HAP-1 (cell line): Measurements from ENCODE around the gene FPR3.
"Not testable (repeated sequence)": the region's sequence is repeated elsewhere in the genome, so short reads cannot be mapped to it uniquely, and the experiment has no call there.

Source experiments
- DNase-seq, 2 experiments: peaks; one replicate each; pipeline ENCODE4 v3.0.0-alpha.2; 2016 to 2020; ENCODE audit warnings: low spot score in 2 of 2
- H3K27me3 ChIP-seq: fragments of 250-450 bp; sonication (Bioruptor Pico); 2 replicates; pipeline ENCODE4 v1.5.1; 2020; ENCODE audit warnings: low read depth, mild to moderate bottlenecking, moderate library complexity
- H3K36me3 ChIP-seq: fragments of 250-450 bp; sonication (Bioruptor Pico); replicated peaks from 2 replicates; pipeline ENCODE4 v1.5.1; 2020; ENCODE audit warnings: mild to moderate bottlenecking
- H3K4me1 ChIP-seq: fragments of 250-450 bp; sonication (Bioruptor Pico); 2 replicates; pipeline ENCODE4 v1.5.1; 2020; ENCODE audit warnings: mild to moderate bottlenecking
- H3K4me3 ChIP-seq: fragments of 250-450 bp; sonication (Bioruptor Pico); 2 replicates; pipeline ENCODE4 v1.5.1; 2020; ENCODE audit warnings: mild to moderate bottlenecking, moderate library complexity
- H3K9me3 ChIP-seq: fragments of 250-450 bp; sonication (Bioruptor Pico); 2 replicates; pipeline ENCODE4 v1.5.1; 2020; ENCODE audit warnings: mild to moderate bottlenecking, moderate library complexity
- in situ Hi-C: fragments of 300-500 bp; cut with MboI; formaldehyde crosslinking; loops from 3 replicates; pipeline ENCODE4 v1.14.3; 2020; ENCODE audit warnings: low sequenced_read_pairs, inconsistent platforms, mixed read lengths

FPR3 gene

GRCh38 chr19:51789061-51789795 is 5.7 kb upstream of the FPR3 start:
- DNase-seq = no peak
- in situ Hi-C loops = no loop called here
- Histone ChIP-seq H3K4me1 (no peaks in the 10 kb centered on the region), H3K9me3 (no peaks in the 10 kb centered on the region), H3K4me3 (no peak overlapping the region), H3K36me3 (no peaks in the 10 kb centered on the region), H3K27me3 (no peaks in the 10 kb centered on the region)

GRCh38 chr19:51792932-51793331 is 2.0 kb upstream of the FPR3 start:
- no peaks in the 10 kb centered on the region for H3K36me3 ChIP-seq
- no peaks in the 10 kb centered on the region for H3K27me3 ChIP-seq
- in situ Hi-C loops = no loop called here
- no peak overlapping the region for H3K4me3 ChIP-seq
- no peaks in the 10 kb centered on the region for H3K4me1 ChIP-seq
- no peaks in the 10 kb centered on the region for H3K9me3 ChIP-seq
- no peak for DNase-seq

GRCh38 chr19:51793994-51794393 is 963 bp upstream of the FPR3 start:
- in situ Hi-C loops = no loop called here
- no peaks in the 10 kb centered on the region for H3K4me1 ChIP-seq
- no peaks in the 10 kb centered on the region for H3K27me3 ChIP-seq
- H3K36me3 ChIP-seq = no peaks in the 10 kb centered on the region
- H3K4me3 ChIP-seq = no peak overlapping the region
- no peaks in the 10 kb centered on the region for H3K9me3 ChIP-seq
- no peak for DNase-seq

- Histone ChIP-seq H3K4me3 (no peak overlapping the region), H3K36me3 (no peaks in the 10 kb centered on the region), H3K9me3 (no peaks in the 10 kb centered on the region), H3K4me1 (no peaks in the 10 kb centered on the region), H3K27me3 (no peaks in the 10 kb centered on the region)
- DNase-seq = no peak
- in situ Hi-C loops = no loop called here
These were observed 1.3 kb downstream of the FPR3 start for GRCh38 chr19:51796195-51796679.

- in situ Hi-C loops = no loop called here
- Histone ChIP-seq H3K36me3 (no peaks in the 10 kb centered on the region), H3K27me3 (no peaks in the 10 kb centered on the region), H3K9me3 (no peaks in the 10 kb centered on the region), H3K4me3 (no peak overlapping the region), H3K4me1 (no peaks in the 10 kb centered on the region)
- no peak for DNase-seq
These were observed 2.5 kb downstream of the FPR3 start for GRCh38 chr19:51797480-51797879.

- no peak overlapping the region for H3K4me3 ChIP-seq
- no peaks in the 10 kb centered on the region for H3K9me3 ChIP-seq
- H3K36me3 ChIP-seq = no peaks in the 10 kb centered on the region
- DNase-seq = no peak
- in situ Hi-C loops = no loop called here
- no peaks in the 10 kb centered on the region for H3K27me3 ChIP-seq
- no peaks in the 10 kb centered on the region for H3K4me1 ChIP-seq
These were observed 3.1 kb downstream of the FPR3 start for GRCh38 chr19:51798062-51798461.

GRCh38 chr19:51799034-51799773 is 4.2 kb downstream of the FPR3 start:
- DNase-seq = no peak
- Histone ChIP-seq H3K27me3 (no peaks in the 10 kb centered on the region), H3K9me3 (no peaks in the 10 kb centered on the region), H3K36me3 (no peaks in the 10 kb centered on the region), H3K4me3 (no peak overlapping the region), H3K4me1 (no peaks in the 10 kb centered on the region)
- in situ Hi-C loops = no loop called here

- H3K9me3 ChIP-seq = no peaks in the 10 kb centered on the region
- H3K27me3 ChIP-seq = no peaks in the 10 kb centered on the region
- in situ Hi-C loops = no loop called here
- no peak overlapping the region for H3K4me3 ChIP-seq
- no peak for DNase-seq
- H3K4me1 ChIP-seq = no peaks in the 10 kb centered on the region
- H3K36me3 ChIP-seq = no peaks in the 10 kb centered on the region
These were observed 5.0 kb downstream of the FPR3 start for GRCh38 chr19:51799774-51800472.

- no peak overlapping the region for H3K4me3 ChIP-seq
- in situ Hi-C loops = no loop called here
These were observed 5.7 kb downstream of the FPR3 start for GRCh38 chr19:51800473-51801244.

GRCh38 chr19:51802775-51803174 is 7.8 kb downstream of the FPR3 start:
- Histone ChIP-seq H3K36me3 (no peaks in the 10 kb centered on the region), H3K27me3 (no peaks in the 10 kb centered on the region), H3K9me3 (no peaks in the 10 kb centered on the region), H3K4me1 (no peaks in the 10 kb centered on the region), H3K4me3 (no peak overlapping the region)
- in situ Hi-C loops = no loop called here
- no peak for DNase-seq

More at GRCh38 chr19:51800473-51801244, 5.7 kb downstream of the FPR3 start:
- Histone ChIP-seq H3K36me3 (no peaks in the 10 kb centered on the region), H3K9me3 (no peaks in the 10 kb centered on the region), H3K4me1 (no peaks in the 10 kb centered on the region), H3K27me3 (no peaks in the 10 kb centered on the region)
- no peak for DNase-seq

- H3K36me3 ChIP-seq = no peaks in the 10 kb centered on the region
- H3K9me3 ChIP-seq = no peaks in the 10 kb centered on the region
- H3K4me1 ChIP-seq = no peaks in the 10 kb centered on the region
- H3K4me3 ChIP-seq = no peak overlapping the region
- DNase-seq = no peak
- H3K27me3 ChIP-seq = no peaks in the 10 kb centered on the region
- in situ Hi-C loops = no loop called here
These were observed 8.6 kb downstream of the FPR3 start for GRCh38 chr19:51803519-51803918.

- Histone ChIP-seq H3K4me3 (no peak overlapping the region), H3K4me1 (no peaks in the 10 kb centered on the region), H3K27me3 (no peaks in the 10 kb centered on the region), H3K36me3 (no peaks in the 10 kb centered on the region), H3K9me3 (no peaks in the 10 kb centered on the region)
- DNase-seq = no peak
- in situ Hi-C loops = no loop called here
These were observed 9.0 kb downstream of the FPR3 start for GRCh38 chr19:51803967-51804366.

- H3K27me3 ChIP-seq, H3K9me3 ChIP-seq, DNase-seq, H3K4me1 ChIP-seq, in situ Hi-C loops, H3K4me3 ChIP-seq, H3K36me3 ChIP-seq: not testable (repeated sequence)
These were observed 9.8 kb downstream of the FPR3 start for GRCh38 chr19:51804789-51805188.
